Brain microvascular endothelial cell (primary cell): ENCODE results near the gene CRYL1.
A peak's percentile ranks its signal among the peaks of the same experiment; 100 is the strongest.

ENCODE experiments used
- DNase-seq: peaks from one replicate; pipeline ENCODE4 v3.0.0-alpha.2; 2020
- H3K27ac ChIP-seq: fragments of 250-450 bp; sonication (Bioruptor Pico); 2 replicates; pipeline ENCODE4 v1.5.1; 2020; ENCODE audit warnings: mild to moderate bottlenecking, moderate library complexity
- H3K27me3 ChIP-seq: fragments of 250-450 bp; sonication (Bioruptor Pico); replicated peaks from 2 replicates; pipeline ENCODE4 v1.5.1; 2020; ENCODE audit warnings: mild to moderate bottlenecking
- H3K36me3 ChIP-seq: fragments of 250-450 bp; sonication (Bioruptor Pico); replicated peaks from 2 replicates; pipeline ENCODE4 v1.5.1; 2020; ENCODE audit warnings: mild to moderate bottlenecking
- H3K4me3 ChIP-seq: 2 replicates; pipeline ENCODE4 v1.5.1; 2011; ENCODE audit warnings: low read depth, mild to moderate bottlenecking, control low read depth, low read length, moderate library complexity
- in situ Hi-C: cut with HindIII; loops from 2 replicates; pipeline ENCODE4 v1.10.0; 2017; ENCODE audit warnings: low sequenced_read_pairs, low pct_ligation_motif_present
- TF ChIP-seq, protein P1 (sequence below): IDR thresholded peaks from 2 replicates; pipeline ENCODE4 v1.5.1; 2011; ENCODE audit warnings: low read depth, mild to moderate bottlenecking, moderate library complexity, low read length, control low read depth, inconsistent platforms; ENCODE audit errors: missing control alignments

The CRYL1 gene

GRCh38 chr13:20495087-20496023 is 30.3 kb downstream of the CRYL1 start:
- in situ Hi-C loops: no loop called here
- Histone ChIP-seq H3K4me3 (no peak overlapping the region), H3K27me3 (no peaks in the 10 kb centered on the region), H3K27ac (no peak overlapping the region), H3K36me3 (no peaks in the 10 kb centered on the region)
- TF ChIP-seq, protein P1, sequence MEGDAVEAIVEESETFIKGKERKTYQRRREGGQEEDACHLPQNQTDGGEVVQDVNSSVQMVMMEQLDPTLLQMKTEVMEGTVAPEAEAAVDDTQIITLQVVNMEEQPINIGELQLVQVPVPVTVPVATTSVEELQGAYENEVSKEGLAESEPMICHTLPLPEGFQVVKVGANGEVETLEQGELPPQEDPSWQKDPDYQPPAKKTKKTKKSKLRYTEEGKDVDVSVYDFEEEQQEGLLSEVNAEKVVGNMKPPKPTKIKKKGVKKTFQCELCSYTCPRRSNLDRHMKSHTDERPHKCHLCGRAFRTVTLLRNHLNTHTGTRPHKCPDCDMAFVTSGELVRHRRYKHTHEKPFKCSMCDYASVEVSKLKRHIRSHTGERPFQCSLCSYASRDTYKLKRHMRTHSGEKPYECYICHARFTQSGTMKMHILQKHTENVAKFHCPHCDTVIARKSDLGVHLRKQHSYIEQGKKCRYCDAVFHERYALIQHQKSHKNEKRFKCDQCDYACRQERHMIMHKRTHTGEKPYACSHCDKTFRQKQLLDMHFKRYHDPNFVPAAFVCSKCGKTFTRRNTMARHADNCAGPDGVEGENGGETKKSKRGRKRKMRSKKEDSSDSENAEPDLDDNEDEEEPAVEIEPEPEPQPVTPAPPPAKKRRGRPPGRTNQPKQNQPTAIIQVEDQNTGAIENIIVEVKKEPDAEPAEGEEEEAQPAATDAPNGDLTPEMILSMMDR: peak; percentile 91
- DNase-seq: peak; percentile 73

DNA sequence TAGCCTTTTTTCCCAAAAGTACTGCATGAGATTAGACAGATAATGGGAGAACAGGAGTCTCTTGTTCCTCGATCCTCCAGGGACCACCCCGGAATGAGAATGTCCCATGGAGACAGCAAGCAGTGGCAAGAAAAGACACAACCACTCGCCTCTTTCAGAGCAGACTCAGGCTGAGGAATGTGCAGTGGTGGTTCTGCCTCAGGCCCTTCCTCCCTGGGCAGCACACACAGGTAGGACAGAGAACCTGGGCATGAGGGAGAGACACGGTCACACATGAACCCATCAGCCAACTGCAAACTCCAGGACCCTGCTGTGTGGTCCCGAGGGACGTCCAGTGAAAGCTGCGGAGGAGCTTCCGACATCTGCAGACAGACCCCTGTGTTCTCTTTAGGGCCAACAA is 31.0 kb downstream of the CRYL1 start:
- no peaks in the 10 kb centered on the region for H3K27me3 ChIP-seq
- TF ChIP-seq, protein P1: no peak
- no peaks in the 10 kb centered on the region for H3K36me3 ChIP-seq
- no peak overlapping the region for H3K4me3 ChIP-seq
- H3K27ac ChIP-seq: no peak overlapping the region
- no peak for DNase-seq
- in situ Hi-C loops: no loop called here

GRCh38 chr13:20492641-20493040 is 33.0 kb downstream of the CRYL1 start:
- H3K36me3 ChIP-seq: no peaks in the 10 kb centered on the region
- no peak overlapping the region for H3K4me3 ChIP-seq
- TF ChIP-seq, protein P1: peak; percentile 81
- H3K27me3 ChIP-seq: no peaks in the 10 kb centered on the region
- in situ Hi-C loops: no loop called here
- DNase-seq: peak; percentile 15
- H3K27ac ChIP-seq: no peak overlapping the region

- DNase-seq: no peak
- in situ Hi-C loops: no loop called here
These were observed 33.7 kb downstream of the CRYL1 start for GRCh38 chr13:20491926-20492435.

GRCh38 chr13:20489185-20489820 is 36.4 kb downstream of the CRYL1 start:
- DNase-seq: peak; percentile 25

More at GRCh38 chr13:20491926-20492435, 33.7 kb downstream of the CRYL1 start:
- Histone ChIP-seq H3K27ac (no peak overlapping the region), H3K27me3 (no peaks in the 10 kb centered on the region), H3K36me3 (no peaks in the 10 kb centered on the region), H3K4me3 (no peak overlapping the region)
- TF ChIP-seq, protein P1: no peak

More at GRCh38 chr13:20489185-20489820, 36.4 kb downstream of the CRYL1 start:
- H3K36me3 ChIP-seq: no peaks in the 10 kb centered on the region
- in situ Hi-C loops: no loop called here
- no peak overlapping the region for H3K27ac ChIP-seq
- H3K27me3 ChIP-seq: no peaks in the 10 kb centered on the region
- H3K4me3 ChIP-seq: no peak overlapping the region
- TF ChIP-seq, protein P1: peak; percentile 5
